Measurements from ENCODE around the gene WARS2.

WARS2 gene

DNA sequence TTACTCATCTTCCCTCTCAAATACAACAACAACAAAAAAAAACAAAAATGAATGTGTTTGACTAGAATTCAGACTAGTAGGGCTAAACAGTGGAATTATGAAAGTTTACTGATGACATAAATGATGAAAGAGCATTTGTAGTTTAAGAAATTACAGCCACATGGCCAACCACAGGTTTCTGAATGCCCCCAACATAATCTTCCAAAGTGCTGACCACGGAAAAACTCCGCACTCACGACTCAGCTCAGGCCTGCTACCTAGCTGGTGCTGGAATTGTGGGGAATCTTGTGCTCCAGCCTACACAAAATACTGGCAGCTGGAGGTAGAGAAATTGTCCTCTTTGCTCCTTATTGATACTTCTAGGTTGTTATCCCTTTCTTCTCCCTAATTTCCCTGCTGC is 128.7 kb downstream of the WARS2 start:
- no peak for DNase-seq

DNA sequence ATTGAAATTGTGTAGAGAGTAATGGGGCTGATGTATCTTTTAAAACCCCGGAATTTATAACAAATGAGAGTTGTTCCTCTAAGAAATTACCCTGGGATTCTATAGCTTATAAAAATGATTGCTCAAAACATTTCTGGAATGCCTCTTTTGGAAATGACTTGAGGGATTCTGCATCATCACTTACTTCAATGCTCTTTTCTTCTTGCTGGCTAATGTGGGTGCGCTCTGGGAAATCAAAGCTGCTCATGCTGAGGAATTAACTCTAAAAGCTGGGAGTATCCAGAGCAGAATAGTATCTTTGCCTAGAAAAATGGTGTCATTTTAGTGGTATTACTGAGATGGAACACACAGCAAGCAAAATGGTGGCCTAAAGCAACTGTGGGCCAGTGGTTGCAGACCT is 129.3 kb downstream of the WARS2 start:
- no peak for DNase-seq

DNA sequence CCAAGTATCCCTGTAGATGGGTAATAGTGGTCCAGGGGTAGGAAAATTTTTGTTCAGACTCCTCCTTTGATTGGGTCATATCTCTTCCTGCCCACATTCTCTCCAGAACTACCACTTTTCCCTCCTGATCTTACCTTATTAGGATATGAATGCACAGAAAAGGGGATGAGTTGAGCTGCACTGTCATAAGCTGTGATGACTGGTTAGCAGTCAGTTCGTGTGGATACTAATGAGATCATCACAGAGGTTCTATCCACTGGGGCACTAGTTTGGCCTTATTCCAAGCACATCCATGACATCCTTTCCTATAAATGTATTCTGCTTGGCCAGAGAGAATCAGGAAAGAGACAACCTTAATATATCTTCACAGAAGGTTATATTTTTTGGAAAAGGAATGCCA is 130.3 kb downstream of the WARS2 start:
- no peak for DNase-seq

DNA sequence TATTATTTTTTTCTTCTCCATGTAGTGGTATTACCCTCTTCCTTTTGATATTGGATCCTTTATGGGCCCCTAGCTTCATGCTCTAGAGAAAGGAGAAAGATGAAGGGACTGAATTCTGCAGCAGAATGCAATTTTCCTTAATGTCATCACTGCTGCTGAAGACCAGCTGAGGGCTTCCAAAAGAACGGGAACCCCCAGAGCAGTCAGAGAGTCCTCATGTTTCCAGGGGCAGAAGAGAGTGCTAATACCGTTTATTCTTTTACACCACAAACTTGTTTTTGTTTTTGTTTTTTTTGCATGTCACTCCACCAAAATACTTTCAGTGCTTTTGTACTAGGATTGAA is 131.2 kb downstream of the WARS2 start:
- no peak for DNase-seq

DNA sequence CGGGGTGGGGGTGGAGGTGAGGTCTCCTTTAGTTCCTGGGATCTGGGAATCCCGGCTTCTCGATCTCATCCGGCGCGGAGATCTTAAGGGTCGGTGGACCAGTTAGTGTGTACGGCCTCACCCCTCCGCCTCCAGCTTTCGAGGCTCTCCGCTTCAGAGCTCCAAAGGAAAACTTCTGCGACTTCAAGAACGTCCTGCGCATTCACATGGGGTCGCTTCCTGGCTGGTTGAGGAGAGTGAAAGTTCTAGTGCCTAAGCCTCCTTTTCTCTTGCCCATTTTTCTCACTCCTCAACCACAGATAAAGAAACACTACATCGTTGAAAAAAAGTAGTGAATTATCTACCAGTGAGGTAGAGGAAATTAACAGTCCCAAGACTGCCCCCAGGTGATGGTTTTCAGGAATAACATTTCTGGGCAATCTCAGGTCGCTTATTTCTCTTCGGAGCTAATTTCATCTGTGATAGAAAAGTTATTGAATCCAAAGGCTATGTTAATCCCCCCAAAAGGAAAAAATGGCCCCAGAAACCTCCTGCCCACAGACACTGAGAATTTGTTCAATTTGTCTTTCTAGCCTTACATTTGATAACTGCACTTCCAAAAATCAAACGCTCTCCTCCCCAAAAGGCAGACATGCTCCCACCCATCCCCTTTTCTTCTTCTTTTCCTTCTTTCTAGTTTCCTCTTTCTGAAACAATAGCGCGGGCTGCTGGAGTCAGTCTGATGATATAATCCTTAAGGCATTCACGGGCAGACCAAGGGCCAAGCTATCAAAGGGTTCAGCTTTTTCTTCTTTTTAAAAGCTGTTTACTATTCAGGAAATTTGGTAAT is 131.8 kb downstream of the WARS2 start:
- DNase-seq: no peak

DNA sequence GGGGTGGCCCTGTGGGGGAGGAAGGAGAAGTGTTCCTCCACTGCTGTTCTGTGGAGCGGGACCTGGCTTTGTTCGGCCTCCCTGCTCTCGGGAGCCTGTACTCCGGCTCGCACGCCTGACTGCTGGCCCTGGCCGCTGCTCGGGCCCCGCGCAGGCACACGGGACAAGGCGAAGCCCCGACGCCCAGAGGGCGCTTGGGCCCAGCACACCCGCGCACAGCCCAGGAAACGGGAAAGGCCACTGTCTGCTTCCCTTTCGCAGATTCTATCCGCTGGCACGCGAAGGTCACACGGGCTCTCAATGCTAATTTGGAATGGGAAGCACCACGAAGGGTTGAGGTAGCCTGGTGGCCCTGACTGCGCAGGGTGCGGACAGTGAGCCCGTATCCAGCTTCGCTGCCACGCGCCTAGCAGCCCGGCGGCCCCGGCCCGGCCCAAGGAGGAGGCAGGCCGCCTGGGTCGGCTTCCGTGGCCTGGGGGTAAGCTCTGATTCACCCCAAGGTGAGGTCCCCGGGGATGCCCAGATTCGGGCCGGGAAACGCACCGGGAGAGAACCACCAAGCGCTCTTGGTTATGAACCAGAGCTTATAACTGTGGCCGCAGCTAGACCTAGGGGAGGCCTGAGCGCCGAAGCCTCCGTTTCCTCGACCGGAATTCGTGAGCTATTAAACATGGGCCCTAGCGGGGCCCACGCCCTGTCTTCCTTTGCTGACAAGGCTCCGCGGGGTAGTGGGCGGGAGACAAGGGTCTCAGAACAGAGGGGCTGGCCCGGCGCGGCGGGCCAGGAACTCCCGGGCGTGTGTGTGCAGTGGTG is 132.6 kb downstream of the WARS2 start:
- no peak for DNase-seq

DNA sequence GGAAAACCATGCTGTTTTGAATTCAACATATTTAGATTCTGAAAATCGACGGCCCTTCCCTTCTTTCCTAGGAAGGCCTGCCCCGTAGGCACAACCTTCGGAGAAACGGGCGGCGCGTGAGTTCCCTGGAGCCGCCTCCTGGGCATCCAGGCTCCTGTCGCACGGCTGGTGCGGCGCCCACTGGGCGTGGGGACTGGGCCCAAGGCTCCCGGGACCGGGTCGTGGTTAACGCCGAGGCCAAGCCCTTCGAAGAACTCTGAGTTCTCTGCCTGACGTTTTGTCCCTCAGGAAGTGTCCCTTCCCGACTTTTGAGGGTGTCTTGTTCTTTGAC is 133.1 kb downstream of the WARS2 start:
- DNase-seq: no peak

DNA sequence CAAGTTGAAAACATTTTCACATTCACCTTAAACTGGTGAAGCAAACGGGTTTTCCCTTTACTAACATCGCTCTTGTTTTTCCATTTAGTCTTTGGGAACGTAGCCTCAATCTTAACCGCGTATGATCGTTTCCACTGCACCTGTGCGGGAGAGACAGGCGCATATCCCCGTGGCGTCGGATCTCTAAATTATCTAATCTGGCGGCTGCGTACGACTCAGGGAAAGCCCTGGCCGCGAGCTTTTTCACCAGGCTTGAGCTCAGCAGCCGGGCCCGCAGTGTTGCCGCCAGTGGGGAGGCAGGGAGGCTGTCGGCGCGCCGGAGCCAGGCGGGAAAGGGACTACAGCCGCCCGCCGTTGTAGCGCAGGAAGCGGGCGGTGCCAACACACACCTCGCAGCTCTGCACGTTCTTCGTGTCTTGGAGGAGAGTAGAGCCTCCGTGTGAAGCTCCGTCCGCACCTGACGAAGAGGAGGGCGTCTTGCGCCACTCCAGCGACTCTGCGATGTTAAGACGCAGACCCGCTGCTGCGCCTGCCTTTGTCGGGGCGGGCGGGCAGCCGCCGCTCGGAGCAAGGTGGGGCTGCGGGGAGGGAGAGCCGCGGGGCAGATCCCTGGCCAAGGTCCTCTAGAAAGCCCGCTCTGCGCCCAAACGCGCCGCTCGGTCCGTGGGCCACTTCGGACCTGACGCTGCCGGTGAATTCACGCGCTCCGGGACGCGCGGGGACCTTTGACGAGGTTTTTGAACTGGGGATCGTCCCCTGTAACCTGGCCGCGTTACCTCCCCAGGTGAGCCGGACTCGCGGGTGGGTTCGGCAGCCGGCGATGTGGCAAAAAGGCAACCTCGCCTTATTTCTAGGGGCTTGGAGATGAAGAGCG is 133.8 kb downstream of the WARS2 start:
- no peak for DNase-seq

DNA sequence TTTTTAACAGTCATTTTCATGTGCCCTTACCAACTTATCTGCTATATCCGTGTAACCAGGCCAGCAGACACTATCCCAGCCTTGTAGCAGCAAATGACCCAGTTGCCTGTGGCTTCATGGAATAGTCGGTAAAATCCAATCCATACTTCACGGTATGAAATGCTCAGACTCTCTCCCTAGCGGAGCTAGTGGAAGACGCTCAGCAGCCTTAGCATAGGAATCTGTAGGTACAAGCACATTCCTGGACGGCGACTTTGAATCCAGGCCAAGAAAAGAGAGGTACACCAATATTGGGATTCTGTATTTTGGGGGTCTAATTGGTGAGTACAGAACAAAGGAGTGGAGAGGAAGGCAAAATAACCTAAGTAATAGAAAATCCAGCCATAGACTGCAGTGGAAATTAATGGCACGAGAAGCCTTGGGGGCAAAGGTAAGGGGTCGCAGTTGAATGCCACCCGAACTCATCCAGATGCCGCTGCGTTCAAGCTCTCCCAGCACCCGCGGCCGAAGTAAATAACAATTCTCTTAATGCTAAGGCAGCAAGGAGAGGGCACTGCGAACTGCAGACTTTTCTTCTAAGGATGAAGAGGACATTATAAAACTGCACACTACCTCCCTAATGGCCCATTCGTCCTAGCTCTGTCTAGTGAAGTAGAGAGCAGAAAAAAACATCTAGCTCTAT is 134.6 kb downstream of the WARS2 start:
- DNase-seq: no peak

DNA sequence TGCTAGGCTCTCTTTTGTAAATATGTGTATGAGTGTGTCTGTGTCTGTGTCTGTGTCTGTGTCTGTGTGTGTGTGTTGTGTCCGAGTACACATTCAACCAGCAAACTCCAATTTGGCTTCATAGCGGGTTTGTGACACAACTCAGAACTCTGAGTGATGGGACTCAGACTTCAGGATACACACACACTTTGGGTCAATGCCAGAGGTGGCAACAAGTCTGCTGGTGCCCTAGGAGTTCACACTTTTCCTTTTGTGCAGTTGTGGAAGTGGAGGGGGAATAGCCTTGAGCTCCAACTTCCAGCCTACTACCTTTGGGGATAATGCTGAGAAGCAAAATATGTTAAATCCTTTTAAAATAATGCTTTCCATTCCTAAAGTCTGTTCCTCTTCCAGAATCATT is 135.7 kb downstream of the WARS2 start:
- no peak for DNase-seq

DNA sequence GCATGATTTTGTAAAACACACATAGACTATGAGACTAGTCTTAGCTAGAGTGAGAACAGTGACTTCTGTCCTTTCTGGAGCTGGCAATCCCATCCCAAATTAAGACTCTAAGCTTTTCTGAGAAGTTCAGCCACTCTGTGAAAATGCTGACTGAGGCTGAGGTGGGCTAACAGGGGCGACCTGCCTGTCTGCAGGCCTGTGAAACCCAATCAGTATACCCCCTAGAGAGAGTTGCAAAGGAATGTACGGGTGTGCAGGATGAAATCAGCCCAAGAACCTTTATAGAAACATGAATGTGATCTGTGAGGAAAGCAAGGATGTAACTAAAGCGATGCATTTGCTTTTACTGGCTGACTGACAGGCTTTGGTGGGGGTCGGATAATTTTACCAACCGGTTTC is 136.3 kb downstream of the WARS2 start:
- no peak for DNase-seq

DNA sequence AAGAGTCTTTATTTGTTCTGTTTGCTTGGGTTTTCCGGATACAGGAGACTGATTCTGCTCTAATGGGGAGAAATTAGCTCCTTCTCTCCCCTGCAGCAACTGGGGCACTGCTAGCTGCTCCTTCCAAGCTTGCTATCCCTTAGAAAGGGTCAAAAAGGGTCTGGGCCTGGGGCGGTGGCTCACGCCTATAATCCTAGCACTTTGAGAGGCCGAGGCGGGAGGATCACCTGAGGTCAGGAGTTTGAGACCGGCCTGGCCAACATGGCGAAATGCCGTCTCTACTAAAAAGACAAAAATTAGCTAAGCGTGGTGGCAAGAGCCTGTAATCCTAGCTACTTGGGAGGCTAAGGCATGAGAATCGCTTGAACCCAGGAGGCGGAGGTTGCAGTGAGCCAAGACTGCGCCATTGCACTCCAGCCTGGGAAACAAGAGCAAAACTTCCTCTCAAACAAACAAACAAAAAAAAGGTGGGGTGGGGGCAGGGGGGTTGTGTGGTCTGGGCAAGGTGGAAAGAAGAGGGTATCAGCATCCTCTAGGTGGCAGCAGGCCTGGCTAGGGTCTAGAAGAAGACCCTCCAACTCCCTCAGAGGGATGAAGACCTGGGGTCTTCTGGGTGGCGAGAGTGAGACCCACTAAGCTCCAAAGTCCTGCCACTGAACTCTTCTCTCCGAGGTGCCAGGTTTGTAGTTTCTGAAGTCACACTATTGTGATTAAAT is 136.9 kb downstream of the WARS2 start:
- DNase-seq: no peak

DNA sequence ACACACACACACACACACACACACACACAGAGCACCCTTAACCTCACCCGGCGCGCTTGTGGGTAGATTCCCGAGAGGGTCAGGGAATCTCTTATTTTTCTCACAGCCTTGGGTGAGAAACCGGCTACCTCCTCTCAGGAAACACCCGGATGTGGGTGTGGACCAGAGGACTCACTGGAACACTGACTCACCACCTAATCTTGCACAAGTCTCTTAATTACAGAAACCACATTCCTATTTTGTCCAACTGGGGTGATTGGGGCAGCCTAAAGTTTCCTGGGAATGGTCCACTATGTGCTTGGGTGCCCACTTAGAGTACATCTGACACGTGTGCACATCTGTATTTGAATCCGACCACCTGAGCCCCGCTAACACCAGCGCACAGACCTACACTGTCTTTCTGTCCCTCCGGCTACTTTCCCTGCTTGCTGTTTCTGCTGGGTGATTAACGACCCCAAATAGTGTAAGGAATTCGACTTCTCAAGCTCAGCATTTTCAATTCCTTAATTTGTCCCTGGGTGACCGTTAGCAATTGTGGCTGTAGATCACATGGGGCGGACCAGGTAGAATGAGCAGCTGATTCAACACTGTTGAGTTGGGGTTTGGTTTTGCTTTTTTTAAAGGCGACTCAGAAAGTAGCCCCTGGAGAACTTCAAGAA is 138.3 kb downstream of the WARS2 start:
- peak; percentile 50 for DNase-seq

DNA sequence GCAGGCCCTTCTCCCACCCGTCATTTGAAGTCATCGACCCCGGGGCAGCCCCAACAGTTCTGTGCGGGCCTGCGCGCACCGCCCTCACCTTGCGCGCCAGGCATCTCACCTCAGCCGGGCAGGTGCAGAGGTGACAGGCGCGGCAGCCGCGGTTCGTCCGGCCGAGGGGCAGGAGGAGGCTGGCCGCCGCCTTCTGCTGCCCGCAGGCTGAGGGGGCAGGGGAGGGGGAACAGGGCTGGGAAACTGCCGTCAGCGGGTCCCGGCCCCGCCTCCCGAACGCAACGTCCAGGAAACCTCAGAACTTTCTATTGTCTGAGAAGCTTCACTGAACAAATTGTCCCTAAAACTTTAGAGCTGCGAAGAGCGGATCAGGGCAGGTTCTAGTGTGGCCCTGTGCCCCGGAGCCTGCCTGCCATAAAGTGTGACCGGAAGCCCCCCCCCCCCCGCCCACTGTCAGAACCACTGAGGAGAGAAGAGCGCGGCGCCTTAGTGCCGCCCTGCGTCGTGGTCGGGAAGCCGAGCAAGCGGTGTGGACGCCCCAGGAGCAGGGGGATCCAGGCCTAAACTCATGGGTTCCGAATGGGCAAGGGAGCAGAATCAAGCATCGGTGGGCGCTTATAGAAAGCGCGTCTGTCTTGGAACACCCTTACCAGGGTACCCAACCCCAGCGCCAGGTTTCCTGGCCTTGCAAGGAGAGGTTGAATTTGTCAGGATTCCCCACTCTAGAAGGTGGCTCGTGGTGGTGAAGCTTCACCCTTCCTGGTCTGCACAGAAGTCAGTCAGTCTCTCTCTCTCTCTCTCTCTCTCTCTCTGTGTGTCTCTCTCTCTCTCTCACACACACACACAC is 139.0 kb downstream of the WARS2 start:
- no peak for DNase-seq

DNA sequence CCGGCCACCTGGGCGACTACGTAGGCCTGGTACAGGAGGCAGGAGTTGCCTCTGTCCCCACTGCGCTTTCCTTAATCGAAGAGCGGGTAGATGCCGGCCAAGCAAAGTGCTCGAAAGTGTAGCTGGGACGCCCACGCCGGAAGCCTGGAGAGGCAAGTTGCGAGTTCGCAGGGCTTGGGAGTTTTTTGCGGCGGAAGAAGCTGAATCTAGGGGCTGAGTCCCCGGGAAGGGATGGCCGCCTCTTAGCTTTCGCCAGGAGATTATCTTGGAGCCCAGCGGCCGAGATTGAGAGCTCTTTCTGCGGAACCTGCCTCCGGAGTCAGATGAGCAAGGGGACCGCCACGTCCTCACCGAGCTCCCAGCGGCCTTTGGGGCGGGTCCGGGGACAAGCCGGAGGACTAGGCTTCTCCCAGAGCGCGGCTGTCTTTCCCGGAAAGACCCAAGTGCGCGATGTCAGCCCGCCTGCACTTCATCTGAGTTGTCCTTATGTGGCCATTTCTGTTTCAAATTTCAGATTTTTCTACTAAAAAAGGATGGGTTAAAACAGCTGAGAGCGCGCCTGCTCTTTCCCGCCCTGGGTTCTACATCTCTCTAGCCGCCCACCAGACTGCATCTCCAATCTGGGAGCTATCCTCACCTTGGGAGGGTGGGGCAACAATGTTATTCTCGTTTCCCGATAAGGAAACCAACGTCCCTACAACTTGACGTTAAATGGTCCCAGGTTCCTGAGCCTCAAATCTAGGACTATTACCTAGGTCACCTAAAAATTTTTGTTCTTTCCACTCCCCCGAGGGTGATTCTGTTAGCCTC is 139.9 kb downstream of the WARS2 start:
- DNase-seq: no peak

DNA sequence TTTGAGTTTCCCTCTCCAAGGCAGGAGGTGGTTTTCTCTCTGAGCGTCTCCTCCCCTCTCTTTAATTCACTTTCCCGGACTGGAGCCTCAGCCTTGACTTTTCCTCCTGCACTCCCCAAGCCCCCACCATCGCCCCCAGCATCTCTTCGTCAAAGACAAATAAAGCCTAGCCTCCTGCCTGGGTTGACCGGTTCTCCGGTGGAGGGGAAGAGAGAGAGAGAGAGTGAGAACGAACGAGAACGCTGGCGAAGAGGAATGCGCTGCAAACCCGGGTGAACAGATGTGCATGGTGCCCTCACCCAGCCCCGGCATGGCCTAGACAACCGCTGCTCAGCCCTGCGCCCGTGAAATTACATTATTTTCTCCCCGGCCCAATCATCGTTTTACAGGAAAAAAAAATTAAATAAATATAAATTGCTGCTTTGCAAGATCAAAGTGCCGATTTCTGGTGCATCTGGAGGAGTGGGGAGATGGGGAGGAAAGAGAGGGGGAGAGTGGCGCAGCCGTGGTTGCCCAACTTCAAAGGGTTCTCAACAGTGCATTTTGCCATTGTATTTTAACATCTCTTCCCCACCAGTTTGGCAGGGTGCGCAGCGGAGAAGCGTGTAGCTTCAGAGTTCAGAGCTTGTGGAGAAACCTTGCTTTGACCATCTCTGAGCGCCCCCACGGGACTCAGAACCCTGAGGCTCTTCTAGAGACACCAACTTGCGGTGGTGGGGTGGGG is 140.9 kb downstream of the WARS2 start:
- no peak for DNase-seq

DNA sequence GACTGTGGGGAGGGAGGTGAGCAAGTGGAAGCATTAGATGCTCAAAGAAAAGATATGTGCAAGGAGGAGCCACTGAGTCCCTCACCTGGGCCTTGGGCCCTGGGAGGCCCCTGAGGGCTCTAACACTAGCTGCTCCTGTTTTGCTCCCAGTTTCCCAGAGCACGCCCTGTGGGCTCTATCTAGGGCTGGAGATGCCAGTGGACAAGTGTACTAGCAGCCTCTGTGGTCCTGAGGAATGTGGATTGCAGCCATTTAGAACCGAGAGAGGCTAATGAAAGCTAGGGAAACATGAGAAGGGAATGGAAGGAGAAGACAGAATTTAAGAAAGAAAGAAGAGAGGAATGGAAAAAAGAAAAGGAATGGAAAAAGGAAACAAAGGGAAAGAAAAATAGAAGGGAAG is 142.3 kb downstream of the WARS2 start:
- no peak for DNase-seq

DNA sequence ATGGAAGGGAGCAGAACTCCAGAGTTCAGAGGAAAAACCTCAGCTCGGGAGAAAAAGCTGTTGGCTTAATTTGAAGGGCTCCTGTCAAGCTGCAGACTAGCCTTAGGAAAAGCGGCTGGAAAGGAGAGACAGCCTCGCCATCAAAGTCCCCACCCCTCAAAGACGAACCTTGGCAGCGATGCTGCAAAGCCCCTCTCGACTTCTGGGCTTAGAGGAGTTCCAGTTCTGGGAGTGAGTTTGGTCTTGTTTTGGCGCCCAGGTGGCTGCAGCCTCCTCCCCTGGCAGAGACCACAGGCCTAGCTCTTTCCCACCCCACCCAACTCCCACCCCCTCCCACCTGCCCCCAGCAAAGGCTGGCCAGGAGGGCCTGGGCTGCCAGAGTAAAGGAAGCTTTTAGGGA is 143.2 kb downstream of the WARS2 start:
- no peak for DNase-seq

All from T1000 (cell line).